ENCODE results near the gene UMODL1.

Gene UMODL1

DNA sequence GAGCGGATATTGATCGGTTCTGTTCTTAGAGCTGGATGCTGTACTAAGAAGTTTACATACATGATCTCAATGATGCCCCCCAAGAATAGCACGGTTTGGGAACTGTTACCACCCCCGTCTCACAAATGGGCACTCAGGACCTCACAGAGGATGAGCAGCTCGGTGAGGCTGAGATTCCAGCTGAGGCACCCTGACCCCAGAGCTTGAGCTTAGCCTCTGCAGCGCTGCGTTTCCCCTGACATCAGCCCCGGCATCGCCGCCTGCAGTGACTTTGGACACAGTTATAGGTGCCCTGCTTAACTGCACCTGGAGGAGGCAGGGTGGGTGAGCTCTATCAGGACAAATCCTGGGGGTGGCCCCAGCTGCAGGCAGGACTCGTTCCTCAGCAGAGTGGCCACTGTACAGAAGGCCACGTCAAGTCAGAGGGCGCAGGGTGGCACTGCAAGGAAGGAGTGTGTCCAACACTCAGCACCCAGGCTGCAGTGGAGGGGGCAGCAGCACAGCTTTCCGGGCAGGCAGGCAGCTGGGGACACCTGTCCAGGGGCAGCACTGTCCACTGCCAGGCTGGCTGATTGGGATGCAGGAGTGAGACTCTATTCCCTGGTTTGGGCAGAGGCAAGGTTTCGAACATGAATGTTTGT is 82.0 kb downstream of the UMODL1 start:
- no peak for DNase-seq

DNA sequence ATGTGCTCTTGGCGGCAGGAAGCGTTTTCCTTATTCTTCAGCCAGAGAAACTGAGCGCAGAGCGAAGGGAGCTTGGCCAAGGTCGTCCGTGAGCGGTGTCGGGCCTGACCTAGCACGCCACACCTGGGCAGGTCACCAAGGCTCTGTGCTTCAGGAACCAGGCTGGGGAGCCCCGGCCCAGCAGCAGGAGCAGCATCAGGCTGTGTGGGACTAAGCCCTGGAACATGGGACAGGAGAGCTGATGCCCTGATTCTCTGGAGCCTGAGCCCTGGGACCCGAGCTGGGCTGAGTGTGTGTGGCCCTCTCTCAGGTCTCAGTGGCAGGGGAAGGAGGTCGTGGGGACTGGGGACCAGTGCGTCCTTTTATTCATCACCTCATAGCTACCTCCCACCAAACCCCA is 82.6 kb downstream of the UMODL1 start:
- DNase-seq, result no peak

DNA sequence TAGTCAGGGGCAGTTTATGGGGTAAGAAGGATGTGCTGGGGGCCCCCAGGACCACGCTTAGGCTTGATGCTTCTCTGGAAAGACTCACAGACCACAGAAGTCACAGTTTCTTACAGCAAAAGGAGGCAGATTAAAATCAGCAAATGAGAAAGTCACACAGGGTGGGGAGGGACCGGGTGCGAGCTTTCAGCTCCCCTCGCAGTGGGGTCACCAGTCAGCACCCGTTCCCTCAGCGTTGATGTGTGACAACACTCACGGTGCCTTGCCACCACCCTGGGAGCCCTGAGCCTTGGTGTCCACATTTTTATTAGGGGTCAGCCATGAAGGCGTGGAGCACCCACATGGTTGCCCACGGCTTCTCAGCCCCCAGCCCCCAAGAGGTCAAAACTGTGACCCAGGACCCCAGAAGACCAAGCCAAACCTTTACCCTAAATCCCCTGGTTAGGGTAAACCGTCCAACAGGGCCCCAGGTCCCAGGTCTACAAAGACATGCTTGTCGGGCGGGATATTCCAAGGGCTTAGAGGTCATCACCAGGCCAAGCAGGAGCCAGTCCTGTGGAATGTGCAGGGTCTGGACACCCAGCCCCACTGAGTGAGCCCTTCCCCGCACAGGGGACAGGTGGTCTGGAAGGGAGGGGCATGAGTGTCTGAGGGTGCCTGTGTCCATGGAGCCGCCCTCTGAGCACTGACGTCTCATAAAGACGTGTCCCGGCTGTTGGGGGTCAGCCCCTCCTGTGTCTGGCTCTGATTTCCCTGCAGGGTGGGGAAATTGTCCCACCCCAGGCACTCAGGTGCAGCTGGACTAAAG is 83.3 kb downstream of the UMODL1 start:
- no peak for DNase-seq

DNA sequence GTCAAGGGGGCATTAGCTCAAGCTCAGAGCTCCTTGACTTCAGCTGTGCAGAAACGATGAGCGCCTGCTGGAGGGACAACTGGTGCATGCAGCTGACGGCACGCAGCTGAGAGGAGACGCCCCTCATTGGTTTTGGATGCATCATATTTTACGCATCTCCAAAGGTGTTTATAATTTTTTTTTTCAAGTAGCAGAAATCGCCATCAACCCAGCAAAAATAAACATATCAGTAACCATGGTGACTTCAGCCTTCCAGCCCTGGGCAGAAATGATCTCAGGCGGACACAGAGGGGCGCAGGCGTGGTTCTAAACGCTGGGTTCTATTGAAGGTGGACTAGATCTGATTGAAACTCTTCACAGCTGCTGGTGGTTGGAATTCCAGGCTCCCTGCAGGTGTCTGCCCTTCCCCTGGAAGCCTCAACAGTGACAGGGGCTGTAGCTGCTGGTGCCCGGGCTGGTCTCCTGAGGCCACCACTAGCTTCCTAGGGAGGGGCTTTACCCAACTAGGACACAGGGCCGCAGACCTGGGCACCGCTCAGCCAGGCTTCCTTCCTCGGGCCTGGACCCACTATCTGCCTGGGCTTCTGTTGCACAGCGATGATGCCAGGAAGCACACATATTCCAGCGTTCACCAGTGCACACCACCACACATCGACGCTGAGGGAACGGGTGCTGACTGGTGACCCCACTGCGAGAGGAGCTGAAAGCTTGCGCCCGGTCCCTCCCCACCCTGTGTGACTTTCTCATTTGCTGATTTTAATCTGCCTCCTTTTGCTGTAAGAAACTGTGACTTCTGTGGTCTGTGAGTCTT is 84.1 kb downstream of the UMODL1 start:
- DNase-seq, result no peak

DNA sequence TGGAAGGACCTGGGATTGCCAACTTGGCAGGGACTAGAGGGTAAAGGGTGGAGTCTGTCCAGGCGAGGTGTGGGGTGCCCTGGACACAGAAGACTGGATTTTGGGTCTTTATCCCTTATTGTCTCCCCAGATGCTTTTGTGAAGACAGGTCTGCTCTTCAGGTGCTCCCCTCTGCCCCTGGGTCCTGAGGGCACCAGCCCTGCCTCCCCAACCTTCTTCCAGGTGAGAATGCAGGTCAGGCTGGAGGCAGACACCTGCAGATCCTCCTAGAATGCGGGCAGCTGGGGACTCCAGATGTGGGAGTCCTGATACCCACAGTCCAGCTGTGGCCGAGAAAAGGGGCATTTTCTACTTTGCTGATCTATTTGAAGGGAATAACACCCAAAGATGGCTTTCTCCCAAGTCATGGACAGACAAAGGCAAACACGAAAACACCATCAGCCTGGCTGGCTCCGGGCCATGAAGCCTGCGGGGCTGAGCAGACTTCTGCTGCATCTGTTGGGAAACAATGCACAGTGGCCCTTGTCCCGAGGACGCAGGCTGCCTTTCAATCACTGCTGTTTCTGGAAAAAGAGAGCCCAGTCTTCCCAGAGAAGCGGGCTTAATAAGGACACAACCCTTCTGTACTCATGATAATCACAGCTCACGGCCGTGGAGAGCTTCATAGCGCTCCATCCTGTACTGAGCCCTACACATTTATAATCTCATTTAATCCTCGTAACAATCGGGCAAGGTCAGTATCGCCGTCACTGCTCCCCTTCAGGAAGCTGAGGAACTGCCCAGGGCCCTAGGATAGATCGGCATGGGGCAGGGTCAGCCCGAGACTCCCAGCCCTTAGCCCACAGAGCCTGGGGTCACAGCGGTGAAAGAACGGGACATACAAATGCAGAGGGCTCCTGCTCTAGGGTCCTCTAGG is 85.8 kb downstream of the UMODL1 start:
- DNase-seq, result no peak

DNA sequence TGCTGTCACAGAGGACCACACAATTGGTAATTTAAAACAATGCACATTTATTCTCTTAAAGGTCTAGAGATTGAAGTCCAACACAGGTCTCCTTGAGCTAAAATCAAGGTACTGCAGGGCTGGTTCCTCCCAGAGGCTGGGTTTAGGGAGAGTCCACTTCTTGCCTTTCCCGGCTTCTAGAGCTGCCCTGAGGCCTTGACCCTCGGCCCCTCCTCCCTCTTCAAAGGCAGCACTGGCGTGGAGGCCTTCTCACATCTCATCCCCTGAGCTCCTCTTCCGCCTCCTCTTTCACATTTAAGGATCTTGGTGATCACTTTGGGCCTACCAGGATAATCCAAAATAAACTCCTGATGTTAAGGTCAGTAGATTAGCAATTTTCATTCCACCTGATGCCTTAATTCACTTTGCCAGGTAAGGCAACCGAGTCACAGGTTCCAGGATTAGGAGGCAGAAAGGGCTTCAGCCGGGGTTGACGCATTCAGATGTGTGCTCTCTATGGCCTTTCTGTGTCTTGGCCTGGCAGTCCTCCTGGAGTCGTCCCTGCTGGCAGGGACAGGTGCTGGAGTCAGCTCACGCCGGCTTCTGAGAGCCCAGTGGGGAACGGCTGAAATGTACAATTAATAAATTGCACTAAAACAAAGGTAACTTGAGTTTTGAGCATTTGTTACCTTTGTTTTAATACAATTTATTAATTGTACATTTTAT is 86.6 kb downstream of the UMODL1 start:
- no peak for DNase-seq

DNA sequence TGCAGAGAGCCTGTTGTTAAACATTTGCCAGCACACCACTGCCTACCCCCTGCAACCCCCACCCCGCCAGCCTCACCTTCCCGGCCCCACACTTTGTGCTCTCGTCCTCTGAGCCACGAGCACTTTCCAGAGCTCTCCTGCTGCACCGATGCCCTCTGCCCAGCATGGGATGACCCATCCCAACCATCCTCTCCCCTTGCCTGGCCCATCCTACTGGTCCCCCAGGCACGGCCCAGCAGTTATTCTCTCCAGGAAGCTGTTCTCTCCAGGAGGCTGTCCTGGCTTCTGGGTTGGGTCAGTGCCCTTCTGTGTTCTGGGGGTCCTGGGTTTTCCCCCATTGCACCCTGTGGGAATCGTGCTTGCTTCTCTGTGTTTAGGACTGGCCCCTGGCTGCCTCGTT is 87.7 kb downstream of the UMODL1 start:
- no peak for DNase-seq

DNA sequence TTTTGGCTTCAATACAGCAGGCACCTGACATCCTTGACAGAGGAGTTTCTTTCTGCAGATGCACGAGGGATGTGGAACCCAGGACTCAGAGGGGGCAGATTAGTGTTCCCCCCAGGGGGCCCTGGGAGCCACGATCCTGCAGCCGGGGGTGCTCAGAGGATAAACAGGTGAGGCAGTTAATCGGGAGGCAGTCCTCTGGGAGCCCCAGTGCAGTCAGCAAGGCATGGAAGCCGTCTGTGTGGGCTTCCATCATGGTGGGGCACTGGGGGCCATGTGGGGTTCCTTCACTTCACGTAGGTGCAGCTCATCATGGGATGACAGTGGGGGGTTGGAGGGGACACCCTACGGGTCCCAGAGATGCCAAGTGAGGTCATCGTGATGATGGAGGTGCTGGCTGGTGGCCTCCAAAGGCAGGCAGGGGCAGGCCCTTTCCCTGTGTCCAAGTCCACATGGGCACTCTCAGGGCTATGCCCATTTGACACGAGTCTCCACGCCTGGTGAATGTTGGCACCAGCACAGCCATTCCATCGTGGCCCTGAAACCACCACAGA is 88.5 kb downstream of the UMODL1 start:
- DNase-seq, result no peak

DNA sequence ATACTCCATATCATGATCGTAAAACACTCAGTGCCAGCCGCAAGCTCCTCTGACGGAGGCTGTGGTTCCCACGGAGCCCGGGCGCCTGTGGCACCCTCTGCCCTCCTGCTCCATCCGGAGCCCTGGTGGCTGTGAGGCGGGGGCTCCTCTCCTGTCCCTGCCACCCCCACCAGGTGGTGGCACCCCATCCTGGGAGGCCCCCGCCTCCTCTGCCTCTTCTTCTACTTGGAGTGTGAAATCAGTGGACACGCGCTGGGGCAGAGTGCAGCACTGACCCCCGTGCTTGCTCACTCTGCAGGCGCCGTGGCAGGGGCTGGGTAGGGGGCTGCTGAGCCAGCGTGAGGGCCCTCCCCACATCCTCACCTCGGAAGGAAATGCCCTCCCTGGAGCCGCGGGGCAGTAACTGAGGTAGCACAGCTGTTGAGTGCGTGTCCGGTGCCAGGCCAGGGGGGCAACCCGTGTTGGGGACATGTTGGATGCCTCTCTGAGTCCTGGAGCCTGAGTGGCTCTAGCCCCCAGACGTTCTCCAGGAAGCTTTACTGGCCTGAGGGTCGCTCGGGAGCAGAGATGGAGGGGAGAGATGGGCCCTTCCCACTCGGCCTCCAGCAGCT is 89.1 kb downstream of the UMODL1 start:
- no peak for DNase-seq

DNA sequence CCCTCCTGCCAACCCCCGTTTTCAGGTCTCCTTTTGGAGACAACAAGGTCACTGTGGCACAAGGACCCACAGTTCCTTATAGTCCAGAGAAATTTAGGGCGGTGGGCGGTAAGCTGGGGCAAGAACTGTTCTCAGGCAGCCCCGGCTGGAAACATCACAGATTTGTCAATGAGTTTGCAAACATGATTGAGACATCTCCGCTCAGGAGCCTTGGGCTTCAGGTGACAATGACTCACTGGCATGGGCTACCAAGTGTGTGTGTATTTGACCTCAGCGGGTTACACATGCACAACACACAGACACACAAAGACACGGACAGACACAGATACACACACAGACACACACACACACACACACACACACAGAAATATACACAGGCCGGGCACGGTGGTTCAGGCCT is 89.6 kb downstream of the UMODL1 start:
- DNase-seq, result no peak

DNA sequence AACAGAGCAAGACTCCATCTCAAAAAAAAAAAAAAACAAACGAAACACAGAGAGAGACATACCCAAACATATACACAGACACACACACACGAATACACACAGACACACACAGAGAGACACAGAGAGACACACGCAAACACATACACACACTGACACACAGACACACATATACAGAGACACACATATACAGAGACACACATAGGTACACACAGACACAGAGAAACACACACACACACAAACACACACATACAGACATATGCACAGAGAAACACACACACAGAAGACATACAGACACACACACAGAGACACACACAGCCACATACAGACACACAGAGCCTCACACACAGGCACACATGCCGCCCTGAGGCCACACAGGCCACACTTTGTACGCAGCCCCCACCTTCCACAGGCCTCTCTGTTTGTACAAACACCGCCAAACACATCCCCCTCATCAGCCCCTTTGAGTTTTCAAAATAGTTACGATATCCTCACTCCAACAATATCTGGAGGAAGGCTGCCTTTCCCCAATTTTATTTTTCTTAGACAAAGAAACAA is 90.4 kb downstream of the UMODL1 start:
- no peak for DNase-seq

DNA sequence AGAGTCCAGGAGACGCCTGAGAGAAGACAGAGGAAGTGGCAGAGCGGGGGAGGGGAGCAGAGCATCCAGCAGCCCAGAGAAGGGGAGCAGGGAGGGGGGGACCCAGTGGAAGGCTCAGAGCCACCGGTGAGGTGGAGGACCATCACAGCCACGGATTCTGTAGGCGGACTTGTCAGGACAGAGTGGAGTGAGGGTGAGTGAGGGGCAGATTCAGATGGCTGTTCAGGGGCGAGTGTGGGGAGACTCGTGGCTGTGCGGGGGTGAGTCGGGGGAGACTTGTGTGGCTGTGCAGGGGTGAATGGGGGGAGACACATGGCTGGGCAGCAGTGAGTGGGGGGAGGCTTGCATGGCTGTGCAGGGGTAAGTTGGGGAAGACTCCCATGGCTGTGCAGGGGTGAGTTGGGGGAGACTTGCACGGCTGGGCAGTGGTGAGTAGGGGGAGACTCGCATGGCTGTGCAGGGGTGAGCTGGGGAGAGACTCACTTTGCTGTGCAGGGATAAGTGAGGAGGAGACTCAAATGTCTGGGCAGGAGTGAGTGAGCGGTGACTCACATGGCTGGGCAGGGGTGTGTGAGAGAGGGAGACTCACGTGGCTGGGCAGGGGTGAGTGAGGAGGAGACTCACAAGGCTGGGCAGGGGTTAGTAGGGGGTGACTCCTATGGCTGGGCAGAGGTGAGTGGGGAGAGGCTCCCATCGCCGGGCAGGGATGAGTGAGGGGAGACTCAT is 91.0 kb downstream of the UMODL1 start:
- DNase-seq, result no peak

DNA sequence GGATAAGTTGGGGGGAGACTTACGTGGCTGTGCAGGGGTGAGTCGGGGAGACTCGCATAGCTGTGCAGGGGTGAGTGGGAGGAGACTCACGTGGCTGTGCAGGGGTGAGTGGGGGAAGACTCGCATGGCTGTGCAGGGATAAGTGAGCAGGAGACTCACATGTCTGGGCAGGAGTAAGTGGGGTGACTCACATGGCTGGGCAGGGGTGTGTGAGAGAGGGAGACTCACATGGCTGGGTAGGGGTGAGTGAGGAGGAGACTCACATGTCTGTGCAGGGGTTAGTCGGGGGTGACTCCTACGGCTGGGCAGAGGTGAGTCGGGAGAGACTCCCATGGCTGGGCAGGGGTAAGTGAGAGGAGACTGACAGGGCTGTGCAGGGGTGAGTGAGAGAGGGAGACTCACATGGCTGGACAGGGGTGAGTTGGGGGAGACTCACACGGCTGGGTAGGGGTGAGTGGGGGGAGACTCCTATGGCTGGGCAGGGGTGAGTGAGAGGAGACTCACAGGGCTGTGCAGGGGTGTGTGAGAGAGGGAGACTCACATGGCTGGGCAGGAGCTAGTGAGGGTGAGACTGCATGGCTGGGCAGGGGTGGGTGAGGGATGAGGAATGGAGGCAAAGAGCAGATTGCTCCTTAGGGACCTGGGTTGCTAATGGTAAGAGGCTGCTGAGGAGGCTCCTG is 91.9 kb downstream of the UMODL1 start:
- no peak for DNase-seq

DNA sequence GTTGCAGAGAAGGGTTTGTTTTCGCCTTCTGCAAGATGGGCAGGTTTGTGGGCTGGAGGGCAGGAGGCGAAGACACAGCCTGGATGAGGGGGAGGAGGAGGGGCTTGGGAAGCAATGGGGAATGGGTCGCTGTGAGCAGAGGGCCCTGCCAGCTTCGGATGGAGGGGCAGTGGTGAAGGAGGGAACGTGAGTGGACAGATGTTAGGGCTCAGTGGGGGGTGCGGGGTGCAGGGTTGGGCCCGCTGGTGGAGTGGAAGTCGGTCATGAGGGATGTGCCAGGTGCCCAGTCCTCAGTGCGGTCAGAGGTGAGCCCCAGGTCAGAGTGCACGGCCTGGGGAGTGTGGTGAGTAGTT is 92.4 kb downstream of the UMODL1 start:
- no peak for DNase-seq

DNA sequence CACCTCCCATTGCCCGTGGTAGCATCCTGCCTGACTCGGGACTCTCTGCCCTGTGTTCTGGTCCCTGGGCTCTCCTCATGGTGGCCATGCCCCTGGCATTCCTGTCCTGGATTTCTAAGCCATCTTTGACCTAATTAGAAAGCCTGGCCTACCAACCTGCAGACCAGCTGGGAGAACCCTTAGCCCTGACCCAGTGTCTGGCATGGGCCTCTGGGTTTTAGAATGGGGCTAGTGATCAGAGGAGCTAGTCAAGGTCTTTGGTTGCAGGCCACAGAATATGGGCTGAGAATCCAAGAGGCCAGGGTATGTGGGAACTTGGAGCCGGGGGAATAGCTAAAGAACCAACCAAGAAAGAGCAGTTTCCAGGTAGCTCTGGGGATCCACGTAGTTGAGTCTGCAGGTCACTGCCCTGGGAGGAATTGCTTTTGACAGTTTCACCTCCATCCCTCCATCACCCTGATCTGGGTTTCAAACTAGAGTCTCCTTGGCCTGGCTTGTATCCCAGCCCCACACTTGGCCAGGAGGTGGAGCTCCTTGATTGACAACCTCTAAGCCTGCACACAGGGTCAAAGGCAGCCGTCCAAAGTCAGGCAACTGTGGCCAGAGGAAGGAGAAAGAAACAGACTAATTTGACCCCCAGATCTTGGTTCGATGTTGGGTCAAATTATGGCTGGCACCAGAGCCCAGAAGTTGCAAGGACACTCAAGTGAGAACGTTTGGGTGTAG is 93.1 kb downstream of the UMODL1 start:
- DNase-seq, result no peak

DNA sequence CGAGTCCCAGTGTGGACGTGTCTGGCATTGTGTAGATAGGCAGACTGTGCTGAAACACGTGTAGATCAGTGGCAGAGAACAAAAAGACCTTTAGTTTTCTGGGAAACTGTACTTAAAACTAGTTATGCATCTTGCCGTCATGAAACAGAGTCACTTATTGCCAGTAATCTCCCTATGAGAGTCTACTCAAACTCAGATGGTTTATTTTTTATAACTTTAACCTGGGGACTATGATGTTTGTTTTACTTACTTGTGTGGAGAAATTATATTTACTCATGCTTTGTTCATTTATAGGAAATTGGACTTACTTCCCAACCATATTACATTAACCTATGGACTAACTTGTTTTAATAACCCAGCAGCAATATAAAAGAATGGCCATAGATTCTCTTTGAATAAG is 93.7 kb downstream of the UMODL1 start:
- DNase-seq, result no peak

DNA sequence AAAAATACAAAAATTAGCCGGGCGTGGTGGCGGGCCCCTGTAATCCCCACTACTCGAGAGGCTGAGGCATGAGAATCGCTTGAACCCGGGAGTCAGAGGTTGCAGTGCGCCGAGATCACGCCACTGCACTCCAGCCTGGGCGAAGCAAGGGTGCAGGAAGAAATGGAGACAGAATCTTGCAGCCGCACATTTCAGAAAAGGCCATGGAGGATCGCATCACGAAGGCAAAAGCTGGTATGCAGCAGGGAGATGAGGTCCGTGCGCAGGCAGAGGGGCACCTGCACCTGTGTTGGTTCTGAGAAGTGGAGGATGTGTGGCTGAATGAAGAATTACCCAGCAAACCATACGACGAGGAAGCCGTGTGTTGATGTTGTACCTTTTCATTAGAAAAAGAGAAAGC is 94.8 kb downstream of the UMODL1 start:
- no peak for DNase-seq

DNA sequence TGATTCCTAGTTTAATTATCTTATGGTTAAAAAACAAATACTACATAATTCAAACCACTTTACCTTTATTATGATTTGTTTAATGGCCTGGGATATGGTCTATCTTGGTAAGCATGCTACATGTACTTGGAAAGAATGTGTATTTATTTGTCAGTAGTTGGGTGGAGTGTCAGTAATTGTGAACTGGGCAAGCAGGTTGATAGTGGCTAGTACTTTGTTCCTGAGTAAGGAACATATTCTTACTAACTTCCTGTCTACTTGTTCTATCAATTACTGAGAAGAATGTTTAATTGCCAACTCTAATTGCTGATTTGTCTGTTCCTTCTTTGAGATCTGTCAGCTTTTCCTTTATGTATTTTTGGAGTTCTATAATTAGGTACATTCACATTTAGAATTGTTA is 98.6 kb downstream of the UMODL1 start:
- no peak for DNase-seq
